Parathyroid adenoma (tissue), 2 donors: ENCODE data around the gene FLRT1.

Experiments
- H2AFZ ChIP-seq: fragments of 300-600 bp; sonication (generic); one replicate; pipeline ENCODE4 v1.7.0; 2017; ENCODE audit warnings: antibody characterized with exemption, mild to moderate bottlenecking
- H3K27ac ChIP-seq: fragments of 300-600 bp; sonication (generic); one replicate; pipeline ENCODE4 v1.7.0; 2017
- H3K27me3 ChIP-seq: fragments of 300-600 bp; sonication (generic); one replicate; pipeline ENCODE4 v1.7.0; 2017; ENCODE audit warnings: low read length; ENCODE audit not compliant: control insufficient read depth, insufficient read depth
- H3K36me3 ChIP-seq: fragments of 300-600 bp; sonication (generic); one replicate; pipeline ENCODE4 v1.7.0; 2017; ENCODE audit warnings: low read length; ENCODE audit not compliant: control insufficient read depth, insufficient read depth
- H3K4me1 ChIP-seq: fragments of 300-600 bp; sonication (generic); one replicate; pipeline ENCODE4 v1.7.0; 2017; ENCODE audit warnings: control low read depth
- H3K4me2 ChIP-seq: fragments of 300-600 bp; sonication (generic); one replicate; pipeline ENCODE4 v1.7.0; 2017; ENCODE audit warnings: low read length
- H3K4me3 ChIP-seq: fragments of 300-600 bp; sonication (generic); one replicate; pipeline ENCODE4 v1.7.0; 2017; ENCODE audit warnings: low read depth, low read length
- H3K79me2 ChIP-seq: fragments of 300-600 bp; sonication (generic); one replicate; pipeline ENCODE4 v1.7.0; 2017; ENCODE audit warnings: control low read depth
- H3K9ac ChIP-seq: fragments of 300-600 bp; sonication (generic); one replicate; pipeline ENCODE4 v1.7.0; 2017; ENCODE audit warnings: mild to moderate bottlenecking
- H3K9me3 ChIP-seq: fragments of 300-600 bp; sonication (generic); one replicate; pipeline ENCODE4 v1.7.0; 2017; ENCODE audit warnings: low read length; ENCODE audit not compliant: control insufficient read depth
- TF ChIP-seq, protein P1 (sequence below): fragments of 300-600 bp; sonication (generic); IDR thresholded peaks from one replicate; pipeline ENCODE4 v1.7.0; 2017; ENCODE audit warnings: antibody characterized with exemption, mild to moderate bottlenecking
- donor health status: primary hyperparathyroidism.

The FLRT1 gene

GRCh38 chr11:64064374-64065140 is 28.8 kb downstream of the FLRT1 start:
- no peak overlapping the region for H3K4me3 ChIP-seq
- H3K36me3 ChIP-seq, result no peaks in the 10 kb centered on the region
- H3K27me3 ChIP-seq, result no peaks in the 10 kb centered on the region
- no peak overlapping the region for H3K9ac ChIP-seq
- no peak overlapping the region for H3K4me2 ChIP-seq
- no peak overlapping the region for H2AFZ ChIP-seq
- no peaks in the 10 kb centered on the region for H3K4me1 ChIP-seq
- H3K27ac ChIP-seq, result no peak overlapping the region
- TF ChIP-seq, protein P1, sequence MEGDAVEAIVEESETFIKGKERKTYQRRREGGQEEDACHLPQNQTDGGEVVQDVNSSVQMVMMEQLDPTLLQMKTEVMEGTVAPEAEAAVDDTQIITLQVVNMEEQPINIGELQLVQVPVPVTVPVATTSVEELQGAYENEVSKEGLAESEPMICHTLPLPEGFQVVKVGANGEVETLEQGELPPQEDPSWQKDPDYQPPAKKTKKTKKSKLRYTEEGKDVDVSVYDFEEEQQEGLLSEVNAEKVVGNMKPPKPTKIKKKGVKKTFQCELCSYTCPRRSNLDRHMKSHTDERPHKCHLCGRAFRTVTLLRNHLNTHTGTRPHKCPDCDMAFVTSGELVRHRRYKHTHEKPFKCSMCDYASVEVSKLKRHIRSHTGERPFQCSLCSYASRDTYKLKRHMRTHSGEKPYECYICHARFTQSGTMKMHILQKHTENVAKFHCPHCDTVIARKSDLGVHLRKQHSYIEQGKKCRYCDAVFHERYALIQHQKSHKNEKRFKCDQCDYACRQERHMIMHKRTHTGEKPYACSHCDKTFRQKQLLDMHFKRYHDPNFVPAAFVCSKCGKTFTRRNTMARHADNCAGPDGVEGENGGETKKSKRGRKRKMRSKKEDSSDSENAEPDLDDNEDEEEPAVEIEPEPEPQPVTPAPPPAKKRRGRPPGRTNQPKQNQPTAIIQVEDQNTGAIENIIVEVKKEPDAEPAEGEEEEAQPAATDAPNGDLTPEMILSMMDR, result no peak
- H3K9me3 ChIP-seq, result no peaks in the 10 kb centered on the region
- no peaks in the 10 kb centered on the region for H3K79me2 ChIP-seq

DNA sequence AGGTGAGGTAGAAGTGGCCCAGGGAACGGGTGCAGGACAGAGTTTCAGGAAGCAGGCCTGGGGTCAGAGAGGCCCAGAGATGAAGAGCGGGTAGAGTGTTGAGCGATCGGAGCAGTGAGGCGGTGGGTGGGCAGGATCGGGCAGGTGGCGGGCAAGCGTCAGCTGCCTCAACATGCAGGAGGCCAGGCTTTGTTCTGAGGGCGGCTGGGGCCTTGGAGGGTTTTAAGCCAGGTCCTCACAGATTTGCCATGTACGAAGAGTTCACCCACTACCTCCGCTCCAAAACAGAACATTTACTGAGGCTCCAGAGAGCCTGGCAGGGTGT is 29.4 kb downstream of the FLRT1 start:
- Histone ChIP-seq H3K36me3 (no peaks in the 10 kb centered on the region), H3K4me3 (no peak overlapping the region), H3K27ac (no peak overlapping the region), H3K9ac (no peak overlapping the region), H3K9me3 (no peaks in the 10 kb centered on the region), H3K4me2 (no peak overlapping the region), H2AFZ (no peak overlapping the region), H3K79me2 (no peaks in the 10 kb centered on the region), H3K27me3 (no peaks in the 10 kb centered on the region), H3K4me1 (no peaks in the 10 kb centered on the region)
- TF ChIP-seq, protein P1, result no peak

DNA sequence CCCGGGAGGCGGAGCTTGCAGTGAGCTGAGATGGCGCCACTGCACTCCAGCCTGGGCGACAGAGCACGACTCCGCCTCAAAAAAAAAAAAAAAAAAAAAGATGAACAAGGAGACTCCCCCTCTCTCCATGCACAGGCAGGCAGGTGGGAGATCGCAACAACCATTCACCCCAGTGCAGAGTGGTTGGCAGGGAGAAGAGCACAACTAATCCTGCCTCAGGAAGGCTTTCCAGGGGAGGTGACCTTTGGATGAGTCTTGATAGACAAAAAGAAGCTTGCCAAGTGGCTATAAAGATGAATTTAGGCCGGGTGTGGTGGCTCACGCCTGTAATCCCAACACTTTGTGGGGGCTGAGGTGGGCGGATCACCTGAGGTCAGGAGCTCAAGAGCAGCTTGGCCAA is 30.0 kb downstream of the FLRT1 start:
- Histone ChIP-seq H3K4me3 (no peak overlapping the region), H3K9ac (no peak overlapping the region), H3K27me3 (no peaks in the 10 kb centered on the region), H3K4me1 (no peaks in the 10 kb centered on the region), H3K36me3 (no peaks in the 10 kb centered on the region), H2AFZ (no peak overlapping the region), H3K79me2 (no peaks in the 10 kb centered on the region), H3K27ac (no peak overlapping the region), H3K4me2 (no peak overlapping the region), H3K9me3 (no peaks in the 10 kb centered on the region)
- TF ChIP-seq, protein P1, result no peak

DNA sequence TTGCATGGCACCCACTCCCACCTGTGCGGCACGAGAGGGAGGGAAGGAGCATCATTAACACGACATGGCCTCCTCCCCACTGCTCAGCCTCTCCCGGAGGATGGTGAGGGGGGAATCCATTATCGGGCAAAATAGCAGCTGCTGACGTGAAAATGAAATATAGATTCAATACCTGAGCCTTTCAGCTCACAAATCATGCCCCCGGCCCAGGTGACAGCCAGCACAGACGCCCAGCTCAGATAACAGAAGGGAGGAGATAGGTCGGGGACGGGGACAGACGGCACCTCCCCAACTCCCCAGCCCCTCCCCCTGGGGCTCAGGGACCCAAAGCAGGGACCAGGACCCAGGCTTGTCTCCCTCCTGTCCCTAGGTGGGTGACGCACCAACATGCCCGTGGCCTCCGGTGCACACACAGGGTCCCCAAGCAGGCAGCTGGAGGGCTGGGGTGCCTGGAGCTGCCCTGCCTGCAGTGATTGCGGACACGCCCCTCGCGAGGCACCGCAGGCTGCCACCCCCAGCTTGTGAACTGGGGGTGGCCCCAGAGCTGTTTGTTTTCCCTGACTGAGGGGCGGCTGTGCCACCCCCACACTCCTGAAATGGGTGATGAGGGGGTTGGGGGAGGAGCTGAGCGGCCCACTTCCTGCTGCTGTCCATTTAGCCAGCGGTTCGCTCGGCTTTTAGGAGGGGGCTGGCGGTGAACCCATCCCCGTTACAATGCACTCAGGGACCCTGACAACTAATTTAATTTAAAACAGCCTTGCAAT is 31.7 kb downstream of the FLRT1 start:
- H3K27ac ChIP-seq, result no peak overlapping the region

More for the DNA sequence above, 31.7 kb downstream of the FLRT1 start:
- TF ChIP-seq, protein P1, result no peak
- H3K4me3 ChIP-seq, result no peak overlapping the region
- no peaks in the 10 kb centered on the region for H3K79me2 ChIP-seq
- no peaks in the 10 kb centered on the region for H3K27me3 ChIP-seq
- no peak overlapping the region for H3K9ac ChIP-seq
- no peaks in the 10 kb centered on the region for H3K9me3 ChIP-seq
- H3K4me2 ChIP-seq, result no peak overlapping the region
- H3K36me3 ChIP-seq, result no peaks in the 10 kb centered on the region
- no peak overlapping the region for H2AFZ ChIP-seq
- no peaks in the 10 kb centered on the region for H3K4me1 ChIP-seq
